K562 (cell line): ENCODE data around the gene CCSER2. TPM values are rescaled to one million over a fixed set of nuclear protein-coding genes. Genes with fewer than 3 reads are reported as not detected.

ENCODE experiments used
- ATAC-seq: fragments of 200-7000 bp; cut with Tn5 transposase; 3 replicates; pipeline ENCODE4 v1.9.1; 2020; ENCODE audit warnings: moderate library complexity
- BruUV-seq: library from RNA; stranded (reverse); fragments of 400-500 nt; replicated peaks from 2 replicates; lab custom pipeline; 2021; lab: Mats Ljungman, UMichigan
- CTCF ChIA-PET: fragments of 300-600 bp; formaldehyde crosslinking; extraction: SDS; loops from one replicate; lab custom pipeline; 2021; ENCODE audit warnings: low intra/inter-chr PET ratio; lab: Yijun Ruan, JAX
- POLR2A ChIA-PET: fragments of 300-600, 350-650 bp; sonication (Branson Sonifier 250); formaldehyde crosslinking; extraction: SDS; loops from one replicate; lab custom pipeline; 2021; ENCODE audit warnings: antibody characterized with exemption, inconsistent platforms; lab: Yijun Ruan, JAX
- DNase-seq, 4 experiments: peaks; one replicate each; pipeline versions ENCODE4 v3.0.0 to v3.0.0-alpha.2; 2011 to 2018; ENCODE audit warnings: low spot score in 3 of 4, mixed read lengths in 3 of 4; ENCODE audit errors: extremely low read depth in 1 of 4
- FAIRE-seq: peaks from 2 replicates; lab custom pipeline; 2011; peaks lifted over from hg19 to GRCh38; lab: Jason Lieb, UNC
- H2AFZ ChIP-seq: 2 replicates; pipeline ENCODE4 v1.6.0; 2011; ENCODE audit warnings: low read depth, low read length, control low read depth, inconsistent platforms
- H3K27ac ChIP-seq: fragments of 200-600 bp; 3 replicates; pipeline ENCODE4 v1.8.0; 2011; ENCODE audit warnings: low read depth, mild to moderate bottlenecking, control low read depth, inconsistent platforms, low read length, moderate library complexity, mixed read lengths; ENCODE audit errors: extremely low read depth
- H3K27me3 ChIP-seq, 2 experiments: fragments of 300-600 bp in 1 of 2; 2 replicates in 1 of 2; 3 replicates in 1 of 2; pipeline versions ENCODE4 v1.6.0 to v1.8.0; 2011; ENCODE audit warnings: inconsistent platforms in 2 of 2, low read length in 2 of 2, mild to moderate bottlenecking in 1 of 2, mixed read lengths in 1 of 2, moderate library complexity in 1 of 2; ENCODE audit not compliant: control insufficient read depth in 2 of 2, insufficient read depth in 2 of 2
- H3K36me3 ChIP-seq: fragments of 300-600 bp; 3 replicates; pipeline ENCODE4 v1.8.0; 2011; ENCODE audit warnings: mild to moderate bottlenecking, low read length, inconsistent platforms; ENCODE audit not compliant: control insufficient read depth, insufficient read depth
- H3K4me1 ChIP-seq, 2 experiments: fragments of 200-600 bp in 1 of 2; replicated peaks in 1 of 2; 2 replicates in 1 of 2; 3 replicates in 1 of 2; pipeline versions ENCODE4 v1.5.1 to v1.8.0; 2011; ENCODE audit warnings: inconsistent platforms in 2 of 2, low read length in 2 of 2, mild to moderate bottlenecking in 1 of 2, mixed read lengths in 1 of 2, moderate library complexity in 1 of 2; ENCODE audit not compliant: control insufficient read depth in 2 of 2, insufficient read depth in 2 of 2
- H3K4me2 ChIP-seq: 2 replicates; pipeline ENCODE4 v1.6.1; 2011; ENCODE audit warnings: low read length, control low read depth, inconsistent platforms, mixed read lengths; ENCODE audit not compliant: insufficient read depth
- H3K4me3 ChIP-seq: fragments of 200-600 bp; sonication (generic), shearing (Covaris generic); 2 replicates; pipeline ENCODE4 v1.5.1; 2016; ENCODE audit warnings: control low read depth, inconsistent platforms
- H3K79me2 ChIP-seq: fragments of 200-600 bp; 3 replicates; pipeline ENCODE4 v1.8.0; 2011; ENCODE audit warnings: low read length, inconsistent platforms; ENCODE audit not compliant: control insufficient read depth, insufficient read depth
- H3K9ac ChIP-seq, 2 experiments: 2 replicates each; pipeline versions ENCODE4 v1.6.0 to v1.6.1; 2011; ENCODE audit warnings: low read depth in 2 of 2, low read length in 2 of 2, control low read depth in 1 of 2, inconsistent platforms in 1 of 2, mild to moderate bottlenecking in 1 of 2, mixed read lengths in 1 of 2; ENCODE audit not compliant: insufficient read depth in 1 of 2
- H3K9me1 ChIP-seq: one replicate; pipeline ENCODE4 v1.6.0; 2011; ENCODE audit warnings: inconsistent platforms, mild to moderate bottlenecking, low read length, moderate library complexity; ENCODE audit not compliant: control insufficient read depth, insufficient read depth
- H3K9me3 ChIP-seq: replicated peaks from 2 replicates; pipeline ENCODE4 v1.5.1; 2011; ENCODE audit warnings: low read depth, low read length, inconsistent platforms; ENCODE audit not compliant: control insufficient read depth, insufficient read depth
- H4K20me1 ChIP-seq: replicated peaks from 2 replicates; pipeline ENCODE4 v1.6.1; 2011; ENCODE audit warnings: low read length, inconsistent platforms, mixed read lengths; ENCODE audit not compliant: control insufficient read depth, insufficient read depth
- BCOR ChIP-seq: fragments of 450-650 bp; IDR thresholded peaks from 2 replicates; pipeline ENCODE4 v1.6.1; 2016
- DPF2 ChIP-seq: fragments of 450-650 bp; IDR thresholded peaks from 2 replicates; pipeline ENCODE4 v1.6.1; 2016
- GTF2A2 ChIP-seq: IDR thresholded peaks from 2 replicates; pipeline ENCODE4 v1.6.1; 2016; ENCODE audit warnings: mild to moderate bottlenecking, missing genetic modification characterization, missing compliant biosample characterization
- KDM1A ChIP-seq, 2 experiments: fragments of 450-650 bp; IDR thresholded peaks; 2 replicates each; pipeline ENCODE4 v1.6.1; 2016; ENCODE audit warnings: mild to moderate bottlenecking in 2 of 2
- KHSRP ChIP-seq: fragments of 450-650 bp; IDR thresholded peaks from 2 replicates; pipeline ENCODE4 v1.6.1; 2017
- MLLT1 ChIP-seq, 2 experiments: fragments of 450-650 bp; IDR thresholded peaks; 2 replicates each; pipeline ENCODE4 v1.6.1; 2016
- NELFE ChIP-seq: IDR thresholded peaks from 2 replicates; pipeline ENCODE4 v1.6.1; 2011; ENCODE audit warnings: mild to moderate bottlenecking; ENCODE audit not compliant: insufficient read depth, insufficient read length
- PRMT5 ChIP-seq: sonication (generic); formaldehyde crosslinking; IDR thresholded peaks from 2 replicates; pipeline ENCODE4 v1.5.0; 2020; ENCODE audit warnings: missing genetic modification reagents
- RAD51 ChIP-seq: fragments of 450-650 bp; IDR thresholded peaks from 2 replicates; pipeline ENCODE4 v1.7.1; 2016; ENCODE audit warnings: low read depth, mild to moderate bottlenecking, borderline replicate concordance
- RB1 ChIP-seq: fragments of 450-650 bp; IDR thresholded peaks from 2 replicates; pipeline ENCODE4 v1.6.1; 2017; ENCODE audit warnings: low read depth, mild to moderate bottlenecking
- SNRNP70 ChIP-seq: fragments of 200-400 bp; formaldehyde crosslinking; optimal IDR thresholded peaks from 2 replicates; pipeline ENCODE3; 2017; ENCODE audit warnings: low read depth, low read length
- TAF7 ChIP-seq: fragments of 450-650 bp; IDR thresholded peaks from 2 replicates; pipeline ENCODE4 v1.6.1; 2016; ENCODE audit warnings: missing genetic modification characterization, missing compliant biosample characterization
- TOE1 ChIP-seq, 2 experiments: fragments of 450-650 bp in 1 of 2; sonication (generic) in 1 of 2; formaldehyde crosslinking in 1 of 2; IDR thresholded peaks; 2 replicates each; pipeline versions ENCODE4 v1.7.1 to v1.8.0; 2016 to 2022; ENCODE audit warnings: borderline replicate concordance in 2 of 2, mild to moderate bottlenecking in 2 of 2, antibody characterized with exemption in 1 of 2, inconsistent platforms in 1 of 2, low read depth in 1 of 2, missing genetic modification reagents in 1 of 2, moderate library complexity in 1 of 2
- XRCC3 ChIP-seq: fragments of 450-650 bp; IDR thresholded peaks from 2 replicates; pipeline ENCODE4 v1.6.1; 2017; ENCODE audit warnings: mild to moderate bottlenecking, moderate library complexity
- XRCC4 ChIP-seq: IDR thresholded peaks from one replicate; pipeline ENCODE4 v1.6.1; 2011; ENCODE audit not compliant: insufficient read depth, insufficient read length; ENCODE audit errors: extremely low read depth
- ZBTB34 ChIP-seq: fragments of 250-450 bp; sonication (Bioruptor Pico); IDR thresholded peaks from 2 replicates; pipeline ENCODE4 v1.8.0; 2021; ENCODE audit warnings: mild to moderate bottlenecking, moderate library complexity
- ZNF384 ChIP-seq: IDR thresholded peaks from 2 replicates; pipeline ENCODE4 v1.6.1; 2012; ENCODE audit warnings: low read depth, low read length, improper control_type of control experiment
- WGBS: fragments of 100-300 bp; shearing (Covaris generic); methylation state at CpG from one replicate; pipeline ENCODE4 v1.1.6; 2016; ENCODE audit warnings: low coverage, mixed read lengths; ENCODE audit not compliant: insufficient coverage; ENCODE audit errors: missing lambda C conversion rate; 5-methylcytosine and 5-hydroxymethylcytosine counted together
- in situ Hi-C: fragments of 300-500 bp; cut with MboI; formaldehyde crosslinking; loops from 4 replicates; pipeline ENCODE4 v1.15.0; 2018; ENCODE audit warnings: inconsistent platforms, mixed read lengths
- intact Hi-C: fragments of 100-400 bp; cut with micrococcal nuclease; formaldehyde crosslinking; loops from 2 replicates; pipeline ENCODE4 v1.14.2; 2022
- polyA plus RNA-seq, 8 experiments: library from polyadenylated mRNA; depleted of rRNA in 4 of 8; stranded (reverse) in 5 of 8; unstranded in 3 of 8; fragments of >200 nt; fragmentation: Nextera tagmentation in 2 of 8; fragmentation: Illumina TruSeq in 1 of 8; extraction: Ambion mirVana in 2 of 8; extraction: Trizol in 1 of 8; gene quantifications; 2 replicates each; pipeline versions ENCODE4 v1.2.1 to v1.2.3, GENCODE V29; 2011 to 2014; ENCODE audit warnings: inconsistent platforms in 1 of 8, missing spikeins in 1 of 8
- total RNA-seq, 7 experiments: library from RNA; depleted of rRNA in 6 of 7; stranded (reverse); fragments of >200 nt in 6 of 7; fragmentation: Illumina TruSeq in 2 of 7; extraction: Trizol in 2 of 7; gene quantifications; 2 replicates each; pipeline versions ENCODE4 v1.2.1 to v1.2.3, GENCODE V29; 2011 to 2021; ENCODE audit warnings: low replicate concordance in 1 of 7
- TF ChIP-seq, protein P1 (sequence below): fragments of 250-450 bp; sonication (Bioruptor Pico); IDR thresholded peaks from 2 replicates; pipeline ENCODE4 v1.4.0; 2020; ENCODE audit warnings: mild to moderate bottlenecking, moderate library complexity, borderline replicate concordance

The CCSER2 gene
- total and polyA plus RNA-seq, 9 of the 15 experiments (the other 6 are each of a cell fraction or from before 2014, with no cell fraction given): 2.7 to 15.1 (median 9.7) TPM

- no peak overlapping the region for H3K27ac ChIP-seq
- no peaks in the 10 kb centered on the region for H3K79me2 ChIP-seq
- H3K4me3 ChIP-seq: no peak overlapping the region
- ChIA-PET CTCF (no interaction called here), POLR2A (interaction anchor here (0.6 kb wide), 1 partner anchor 239 kb away, joined by 3 read pairs; no protein-coding TSS in a partner anchor)
- WGBS: 27% methylated on average over 6 of the region's 6 CpGs
- H3K27me3 ChIP-seq: no peaks in the 10 kb centered on the region
- no peaks in the 10 kb centered on the region for H4K20me1 ChIP-seq
- BruUV-seq: no TSS peak
- H3K9me3 ChIP-seq: no peaks in the 10 kb centered on the region
- H3K36me3 ChIP-seq: no peaks in the 10 kb centered on the region
- no peaks in the 10 kb centered on the region for H3K4me1 ChIP-seq
- no peak overlapping the region for H2AFZ ChIP-seq
- in situ Hi-C loops: no loop called here
- H3K9me1 ChIP-seq: no peaks in the 10 kb centered on the region
- ATAC-seq (no peak), FAIRE-seq (no peak), DNase-seq (no peak)
- intact Hi-C loops: no loop called here
- H3K9ac ChIP-seq: no peak overlapping the region
- no peak overlapping the region for H3K4me2 ChIP-seq
- TF ChIP-seq KDM1A (IDR thresholded peaks at IDR 0.05) (no peak), TAF7 (no peak), ZNF384 (no peak), XRCC4 (no peak), NELFE (no peak), ZBTB34 (no peak), GTF2A2 (tag) (no peak), XRCC3 (no peak), BCOR (no peak), RAD51 (no peak), PRMT5 (no peak), RB1 (no peak), MLLT1 (IDR thresholded peaks at IDR 0.05) (no peak), KHSRP (no peak), DPF2 (no peak), TOE1 (IDR thresholded peaks at IDR 0.05; ENCODE audit: borderline replicate concordance) (no peak), TOE1 (CRISPR knock-in tag; IDR thresholded peaks at IDR 0.05; ENCODE audit: borderline replicate concordance, low read depth) (no peak), SNRNP70 (no peak)
- TF ChIP-seq, protein P1, sequence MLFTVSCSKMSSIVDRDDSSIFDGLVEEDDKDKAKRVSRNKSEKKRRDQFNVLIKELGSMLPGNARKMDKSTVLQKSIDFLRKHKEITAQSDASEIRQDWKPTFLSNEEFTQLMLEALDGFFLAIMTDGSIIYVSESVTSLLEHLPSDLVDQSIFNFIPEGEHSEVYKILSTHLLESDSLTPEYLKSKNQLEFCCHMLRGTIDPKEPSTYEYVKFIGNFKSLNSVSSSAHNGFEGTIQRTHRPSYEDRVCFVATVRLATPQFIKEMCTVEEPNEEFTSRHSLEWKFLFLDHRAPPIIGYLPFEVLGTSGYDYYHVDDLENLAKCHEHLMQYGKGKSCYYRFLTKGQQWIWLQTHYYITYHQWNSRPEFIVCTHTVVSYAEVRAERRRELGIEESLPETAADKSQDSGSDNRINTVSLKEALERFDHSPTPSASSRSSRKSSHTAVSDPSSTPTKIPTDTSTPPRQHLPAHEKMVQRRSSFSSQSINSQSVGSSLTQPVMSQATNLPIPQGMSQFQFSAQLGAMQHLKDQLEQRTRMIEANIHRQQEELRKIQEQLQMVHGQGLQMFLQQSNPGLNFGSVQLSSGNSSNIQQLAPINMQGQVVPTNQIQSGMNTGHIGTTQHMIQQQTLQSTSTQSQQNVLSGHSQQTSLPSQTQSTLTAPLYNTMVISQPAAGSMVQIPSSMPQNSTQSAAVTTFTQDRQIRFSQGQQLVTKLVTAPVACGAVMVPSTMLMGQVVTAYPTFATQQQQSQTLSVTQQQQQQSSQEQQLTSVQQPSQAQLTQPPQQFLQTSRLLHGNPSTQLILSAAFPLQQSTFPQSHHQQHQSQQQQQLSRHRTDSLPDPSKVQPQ (CRISPR knock-in tag): no peak
These were observed 124.9 kb downstream of the CCSER2 start for GRCh38 chr10:84453303-84453702.
